Measurements from ENCODE around the gene LRCH1.

- no peak for TF ChIP-seq REST (IDR thresholded peaks at IDR 0.05; ENCODE audit: insufficient replicate concordance, low read depth)
- TF ChIP-seq CTCF (IDR thresholded peaks at IDR 0.05; ENCODE audit: insufficient read depth, low read length) = no peak
- no peak for TF ChIP-seq POLR2AphosphoS5 (IDR thresholded peaks at IDR 0.05; ENCODE audit: low read depth)
- no peak for TF ChIP-seq GABPA (IDR thresholded peaks at IDR 0.05; ENCODE audit: low read depth)
- no peak for TF ChIP-seq SPI1 (IDR thresholded peaks at IDR 0.05; ENCODE audit: borderline replicate concordance, low read depth)
These were observed 185.1 kb downstream of the LRCH1 start for GRCh38 chr13:46738055-46738454.

Data from HL-60 (cell line).